ENCODE data around the gene CLEC4E.
"Not testable (repeated sequence)": the region's sequence is repeated elsewhere in the genome, so short reads cannot be mapped to it uniquely, and the experiment has no call there.

GRCh38 chr12:8537820-8538219 lies 2.9 kb downstream of the CLEC4E start:
- not testable (repeated sequence) for TF ChIP-seq CTCF, POLR2A, POLR2AphosphoS5 (IDR thresholded peaks at IDR 0.05)
